AG10803 (cell line): ENCODE measurements around the gene PIK3C2B.

Experiments used
- DNase-seq: peaks from one replicate; pipeline ENCODE4 v3.0.0; 2010; ENCODE audit warnings: low read depth
- H3K4me3 ChIP-seq: 2 replicates; pipeline ENCODE4 v1.5.1; 2011; ENCODE audit warnings: mild to moderate bottlenecking, low read length, control low read depth
- CTCF ChIP-seq: conservative IDR thresholded peaks from 2 replicates; pipeline ENCODE4 v1.5.1; 2011; ENCODE audit warnings: mild to moderate bottlenecking, low read length, control low read depth, inconsistent platforms

PIK3C2B gene

GRCh38 chr1:204459706-204460105 is 34.9 kb downstream of the PIK3C2B start:
- no peak for TF ChIP-seq CTCF
- H3K4me3 ChIP-seq, result no peak overlapping the region
- DNase-seq, result no peak

GRCh38 chr1:204457666-204458065 is 36.9 kb downstream of the PIK3C2B start:
- DNase-seq, result no peak
- TF ChIP-seq CTCF, result no peak
- no peak overlapping the region for H3K4me3 ChIP-seq

- DNase-seq, result no peak
- no peak overlapping the region for H3K4me3 ChIP-seq
- no peak for TF ChIP-seq CTCF
Observed at GRCh38 chr1:204456826-204457442, 37.7 kb downstream of the PIK3C2B start.

GRCh38 chr1:204455831-204456145 is 38.8 kb downstream of the PIK3C2B start:
- TF ChIP-seq CTCF, result no peak
- H3K4me3 ChIP-seq, result no peak overlapping the region
- no peak for DNase-seq

GRCh38 chr1:204455063-204455830 is 39.4 kb downstream of the PIK3C2B start:
- TF ChIP-seq CTCF, result no peak

GRCh38 chr1:204454476-204454875 is 40.1 kb downstream of the PIK3C2B start:
- TF ChIP-seq CTCF, result no peak
- no peak overlapping the region for H3K4me3 ChIP-seq
- DNase-seq, result no peak

More at GRCh38 chr1:204455063-204455830, 39.4 kb downstream of the PIK3C2B start:
- H3K4me3 ChIP-seq, result no peak overlapping the region
- no peak for DNase-seq

- DNase-seq, result no peak
- no peak overlapping the region for H3K4me3 ChIP-seq
- no peak for TF ChIP-seq CTCF
Observed at GRCh38 chr1:204453141-204453772, 41.3 kb downstream of the PIK3C2B start.
